GM21786 (cell line): Measurements from ENCODE around the gene TCF7L2.
A peak's percentile ranks its signal among the peaks of the same experiment; 100 is the strongest.

Experiments used
- ATAC-seq: cut with Tn5 transposase; IDR thresholded peaks from one replicate; pipeline ENCODE4 v1.9.1; 2021; ENCODE audit not compliant: unreplicated experiment

TCF7L2 gene

GRCh38 chr10:112963835-112964234 is 13.8 kb downstream of the TCF7L2 start:
- no peak for ATAC-seq

- no peak for ATAC-seq
These were observed 14.4 kb downstream of the TCF7L2 start for GRCh38 chr10:112964482-112964881.

GRCh38 chr10:112966194-112966855 is 16.3 kb downstream of the TCF7L2 start:
- ATAC-seq = no peak

- no peak for ATAC-seq
These were observed 17.2 kb downstream of the TCF7L2 start for GRCh38 chr10:112967200-112967599.

- ATAC-seq = no peak
These were observed 19.1 kb downstream of the TCF7L2 start for GRCh38 chr10:112969131-112969530.

GRCh38 chr10:112969542-112969941 is 19.5 kb downstream of the TCF7L2 start:
- no peak for ATAC-seq

- no peak for ATAC-seq
These were observed 20.0 kb downstream of the TCF7L2 start for GRCh38 chr10:112970021-112970420.

GRCh38 chr10:112972606-112973005 is 22.6 kb downstream of the TCF7L2 start:
- ATAC-seq = no peak

GRCh38 chr10:112973046-112973445 is 23.0 kb downstream of the TCF7L2 start:
- no peak for ATAC-seq

- ATAC-seq = no peak
These were observed 23.8 kb downstream of the TCF7L2 start for GRCh38 chr10:112973805-112974204.

GRCh38 chr10:112977426-112977898 is 27.4 kb downstream of the TCF7L2 start:
- ATAC-seq = no peak

GRCh38 chr10:112979927-112980326 is 29.9 kb downstream of the TCF7L2 start:
- no peak for ATAC-seq

GRCh38 chr10:112980937-112981336 is 30.9 kb downstream of the TCF7L2 start:
- ATAC-seq = no peak

GRCh38 chr10:112981553-112981952 is 31.5 kb downstream of the TCF7L2 start:
- peak; percentile 98 for ATAC-seq

- no peak for ATAC-seq
These were observed 33.5 kb downstream of the TCF7L2 start for GRCh38 chr10:112983444-112984056.

- no peak for ATAC-seq
These were observed 34.7 kb downstream of the TCF7L2 start for GRCh38 chr10:112984756-112985155.

GRCh38 chr10:112985690-112986543 is 35.9 kb downstream of the TCF7L2 start:
- ATAC-seq = no peak

GRCh38 chr10:112986544-112987190 is 36.6 kb downstream of the TCF7L2 start:
- no peak for ATAC-seq

- no peak for ATAC-seq
These were observed 38.9 kb downstream of the TCF7L2 start for GRCh38 chr10:112988839-112989406.

GRCh38 chr10:112989826-112990225 is 39.8 kb downstream of the TCF7L2 start:
- no peak for ATAC-seq

- no peak for ATAC-seq
These were observed 40.2 kb downstream of the TCF7L2 start for GRCh38 chr10:112990271-112990670.
